ENCODE data around the gene SAMD3.

- no peak for TF ChIP-seq GATA2 (IDR thresholded peaks at IDR 0.05; ENCODE audit: low read depth, low read length)
- TF ChIP-seq GATA3 (IDR thresholded peaks at IDR 0.05; ENCODE audit: low read depth, low read length), result no peak
Observed at GRCh38 chr6:130158056-130158455, 64.7 kb downstream of the SAMD3 start.
